Peyer's patch (tissue), 4 donors: Measurements from ENCODE around the gene ZNF608. TPM values are rescaled to one million over a fixed set of nuclear protein-coding genes. Genes with fewer than 3 reads are reported as not detected.

Experiments used
- DNase-seq, 3 donors: peaks; one replicate each; pipeline ENCODE4 v3.0.0-alpha.2; 2017 to 2019
- H3K27ac ChIP-seq, 4 donors: fragments of 200-600 bp; sonication (generic); one replicate each; pipeline ENCODE4 v1.5.1; 2016 to 2019
- H3K27me3 ChIP-seq, 2 donors: fragments of 200-600 bp; sonication (generic); one replicate each; pipeline ENCODE4 v1.5.1; 2019
- H3K36me3 ChIP-seq, 3 donors: fragments of 200-600 bp; sonication (generic); one replicate each; pipeline ENCODE4 v1.5.1; 2016 to 2019
- H3K4me1 ChIP-seq, 4 donors: fragments of 200-600 bp; sonication (generic); one replicate each; pipeline ENCODE4 v1.5.1; 2016 to 2019
- H3K4me3 ChIP-seq, 4 donors: fragments of 200-600 bp; sonication (generic); 1 replicate in 3 of 4; 2 replicates in 1 of 4; pipeline ENCODE4 v1.5.1; 2016 to 2019; ENCODE audit warnings: mild to moderate bottlenecking in 1 of 4
- H3K9me3 ChIP-seq, 4 donors: fragments of 200-600 bp; sonication (generic); one replicate each; pipeline ENCODE4 v1.5.1; 2016 to 2019; ENCODE audit warnings: mild to moderate bottlenecking in 1 of 4
- CTCF ChIP-seq, 6 experiments: fragments of 450-650 bp in 4 of 6; fragments of 200-600 bp in 2 of 6; sonication (generic) in 1 of 6; IDR thresholded peaks; one replicate each; pipeline ENCODE4 v1.5.1; 2017 to 2019; ENCODE audit warnings: antibody characterized with exemption in 6 of 6, mild to moderate bottlenecking in 3 of 6, moderate library complexity in 1 of 6
- POLR2A ChIP-seq, 2 donors: fragments of 450-650 bp; IDR thresholded peaks; one replicate each; pipeline ENCODE4 v1.5.1; 2017; ENCODE audit warnings: antibody characterized with exemption in 2 of 2, mild to moderate bottlenecking in 2 of 2, moderate library complexity in 2 of 2
- total RNA-seq, 4 donors: library from RNA; depleted of rRNA; stranded (reverse); fragments of >200 nt; gene quantifications; one replicate each; pipeline ENCODE4 v1.1.0, GENCODE V29; 2016

ZNF608 gene
- total RNA-seq, 4 donors from 2014 or later = 19.8 to 85.8 (median 35.3) TPM

DNA sequence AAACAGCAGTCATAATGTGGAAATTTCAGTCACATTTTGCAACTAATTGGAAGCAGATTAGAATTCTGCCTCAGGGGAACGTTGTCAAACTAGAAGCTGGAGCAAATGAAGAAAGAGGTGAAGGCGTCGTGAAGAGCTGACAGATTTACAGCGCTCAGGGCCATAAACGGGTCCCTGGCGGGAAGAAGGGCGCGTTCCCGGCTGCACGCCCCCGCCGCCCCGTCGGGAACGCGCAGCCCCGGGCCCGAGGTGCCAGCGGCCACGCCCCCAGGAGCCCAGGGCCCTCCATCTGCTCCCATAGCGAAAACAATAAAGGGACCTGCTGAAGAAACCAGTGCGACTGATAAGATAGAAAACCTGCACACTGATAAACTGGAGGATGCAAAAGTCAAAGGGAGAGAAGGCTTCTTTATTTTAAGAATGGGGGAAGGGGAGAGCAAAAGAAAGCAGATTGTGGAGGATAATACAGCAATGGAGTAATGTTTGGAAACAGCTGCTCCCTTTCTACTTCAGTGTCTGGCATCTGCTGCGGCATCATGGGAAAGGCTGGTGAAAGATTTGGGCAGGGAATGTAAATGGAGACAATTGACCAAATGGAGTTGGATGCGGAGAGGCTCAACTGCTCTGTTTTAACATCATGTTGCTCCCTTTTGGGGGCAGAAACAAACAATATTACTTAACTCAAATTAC is 11.1 kb downstream of the ZNF608 start:
- Histone ChIP-seq H3K9me3 (no peaks in the 10 kb centered on the region), H3K4me3 (peak overlapping the region; percentile 22 to 39 (median 33)), H3K4me1 (peaks cover 0 to 36% (median 0%) of the 10 kb centered on the region in 4 donors), H3K36me3 (no peaks in the 10 kb centered on the region), H3K27ac (peak overlapping the region; percentile 2 to 53 (median 49)), H3K27me3 (no peaks in the 10 kb centered on the region)
- TF ChIP-seq POLR2A (IDR thresholded peaks at IDR 0.05) (no peak), CTCF (IDR thresholded peaks at IDR 0.05) (no peak)
- DNase-seq = peak in 1 of 3 donors; percentile 59

DNA sequence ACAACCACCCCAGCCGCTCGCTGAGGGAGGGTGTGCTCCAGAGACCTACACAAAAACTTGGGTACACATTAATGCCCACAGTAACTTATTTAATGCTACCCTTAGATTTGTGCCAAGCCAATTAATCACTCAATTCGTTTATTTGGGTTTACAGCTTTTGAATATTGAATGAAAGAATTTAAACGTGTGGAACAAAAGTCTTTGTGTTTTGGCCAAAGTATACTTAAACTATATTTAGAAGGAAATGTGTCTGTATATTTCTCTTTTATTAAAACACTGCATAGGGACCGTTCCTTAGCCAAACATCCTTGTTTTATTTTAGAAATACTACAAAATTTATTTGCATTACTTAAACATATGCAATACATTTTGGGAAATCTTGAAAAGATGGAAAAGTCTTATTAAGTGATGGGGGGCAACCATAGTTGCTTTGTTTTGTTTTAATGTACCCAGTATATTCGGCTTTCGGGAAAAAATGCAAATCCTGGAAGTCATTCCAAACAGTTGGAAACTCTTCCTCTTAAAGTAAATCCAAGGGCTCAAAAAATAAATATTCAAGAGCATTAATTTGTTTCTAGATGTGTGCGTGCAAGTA is 11.8 kb downstream of the ZNF608 start:
- peak overlapping the region in 3 of 4 donors; percentile 30 to 39 (median 36) for H3K4me3 ChIP-seq
- DNase-seq = no peak

GRCh38 chr5:124733329-124733650 is 13.1 kb downstream of the ZNF608 start:
- no peaks in the 10 kb centered on the region for H3K27me3 ChIP-seq
- no peak for TF ChIP-seq POLR2A (IDR thresholded peaks at IDR 0.05)
- no peak for TF ChIP-seq CTCF (IDR thresholded peaks at IDR 0.05)
- H3K4me3 ChIP-seq = no peak overlapping the region
- H3K9me3 ChIP-seq = no peaks in the 10 kb centered on the region
- no peak for DNase-seq
- H3K4me1 ChIP-seq = peaks cover 0 to 27% (median 0%) of the 10 kb centered on the region in 4 donors
- H3K27ac ChIP-seq = no peak overlapping the region
- no peaks in the 10 kb centered on the region for H3K36me3 ChIP-seq

More for the DNA sequence above, 11.8 kb downstream of the ZNF608 start:
- H3K27me3 ChIP-seq = no peaks in the 10 kb centered on the region
- TF ChIP-seq POLR2A (IDR thresholded peaks at IDR 0.05) = no peak
- H3K36me3 ChIP-seq = no peaks in the 10 kb centered on the region
- peaks cover 0 to 36% (median 0%) of the 10 kb centered on the region in 4 donors for H3K4me1 ChIP-seq
- H3K9me3 ChIP-seq = no peaks in the 10 kb centered on the region
- H3K27ac ChIP-seq = peak overlapping the region in 3 of 4 donors; percentile 2 to 53 (median 46)

DNA sequence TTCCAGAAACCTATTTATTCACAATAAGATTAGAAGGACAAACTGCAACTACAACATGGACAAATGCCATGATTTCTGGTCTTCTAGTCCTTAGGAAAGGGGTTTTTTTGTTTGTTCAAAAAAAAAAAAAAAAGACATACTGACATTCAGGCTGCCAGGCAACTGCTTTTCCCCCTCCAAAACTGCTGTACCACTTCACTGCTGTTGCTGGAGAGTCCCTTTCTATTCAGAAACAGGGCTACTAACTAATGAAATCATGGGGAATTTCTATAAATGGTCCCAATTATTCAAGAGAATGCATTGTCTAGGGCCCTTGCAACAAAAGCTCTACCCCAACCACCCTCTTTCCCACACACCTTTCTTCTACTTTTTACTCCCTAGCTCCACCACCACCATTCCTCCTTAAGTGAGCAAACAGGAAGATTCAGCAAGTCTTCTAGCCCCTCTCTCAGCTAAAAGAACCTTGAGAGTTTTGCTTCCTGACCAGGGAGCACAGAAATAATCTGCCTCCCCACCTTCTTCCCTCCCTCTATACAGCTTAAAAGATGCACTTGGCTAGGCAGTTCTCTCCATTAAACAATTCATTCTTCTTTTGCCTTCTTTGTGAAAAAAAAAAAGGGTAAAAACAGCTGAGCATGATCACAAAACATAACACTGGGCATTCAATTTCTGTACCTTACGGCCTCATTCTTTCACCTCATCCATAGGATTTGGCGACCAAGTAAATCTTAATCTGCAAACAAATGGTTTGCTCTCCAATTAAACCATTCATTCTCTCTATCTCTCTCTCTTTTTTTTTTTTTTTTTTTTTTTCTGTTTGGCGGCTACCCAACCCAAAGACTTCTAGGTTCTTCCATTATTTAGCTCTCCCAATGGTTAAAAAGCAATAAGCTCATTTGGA is 13.8 kb downstream of the ZNF608 start:
- Histone ChIP-seq H3K9me3 (no peaks in the 10 kb centered on the region), H3K27ac (no peak overlapping the region), H3K4me3 (no peak overlapping the region), H3K4me1 (peaks cover 0 to 21% (median 0%) of the 10 kb centered on the region in 4 donors), H3K36me3 (no peaks in the 10 kb centered on the region), H3K27me3 (no peaks in the 10 kb centered on the region)
- no peak for TF ChIP-seq CTCF (IDR thresholded peaks at IDR 0.05)
- TF ChIP-seq POLR2A (IDR thresholded peaks at IDR 0.05) = no peak
- DNase-seq = no peak

DNA sequence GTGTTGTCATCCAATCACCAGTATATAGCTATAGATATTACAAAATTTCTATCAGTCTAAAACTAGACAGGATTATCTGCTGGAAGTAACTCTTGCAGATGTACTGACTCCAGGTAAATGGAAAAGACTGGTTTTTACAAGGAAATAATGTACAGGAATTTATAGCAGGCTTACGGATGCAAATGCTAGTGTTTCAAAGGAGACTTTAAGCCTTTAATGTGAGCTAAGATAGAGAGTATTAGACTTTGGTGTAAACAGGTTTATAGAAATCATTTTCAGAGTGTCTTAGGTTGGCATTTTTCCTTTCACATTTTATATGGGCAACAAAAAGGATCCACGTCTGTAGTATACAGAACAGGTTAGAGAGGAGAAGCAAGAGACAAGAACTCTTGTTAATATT is 16.1 kb downstream of the ZNF608 start:
- Histone ChIP-seq H3K36me3 (no peaks in the 10 kb centered on the region), H3K4me3 (no peak overlapping the region), H3K4me1 (peaks cover 0 to 3% (median 0%) of the 10 kb centered on the region in 4 donors), H3K27me3 (no peaks in the 10 kb centered on the region), H3K9me3 (no peaks in the 10 kb centered on the region), H3K27ac (no peak overlapping the region)
- DNase-seq = no peak
- TF ChIP-seq POLR2A (IDR thresholded peaks at IDR 0.05) = no peak
- TF ChIP-seq CTCF (IDR thresholded peaks at IDR 0.05) = no peak
